Suprapubic skin (tissue), 4 donors: ENCODE results near the gene PGBD4.

Source experiments
- POLR2A ChIP-seq, 2 donors: fragments of 450-650 bp; IDR thresholded peaks; one replicate each; pipeline ENCODE4 v1.6.1; 2017; ENCODE audit warnings: antibody characterized with exemption in 2 of 2, mild to moderate bottlenecking in 2 of 2, moderate library complexity in 2 of 2
- POLR2AphosphoS5 ChIP-seq, 3 donors: sonication (generic); formaldehyde crosslinking; IDR thresholded peaks; one replicate each; pipeline ENCODE4 v1.6.1; 2017; ENCODE audit warnings: antibody characterized with exemption in 3 of 3
- TF ChIP-seq, protein P1 (sequence below), 2 donors: fragments of 200-600 bp in 1 of 2; fragments of 450-650 bp in 1 of 2; sonication (generic) in 1 of 2; IDR thresholded peaks; one replicate each; pipeline ENCODE4 v1.5.1; 2016 to 2019; ENCODE audit warnings: antibody characterized with exemption in 2 of 2, mild to moderate bottlenecking in 1 of 2, moderate library complexity in 1 of 2

DNA sequence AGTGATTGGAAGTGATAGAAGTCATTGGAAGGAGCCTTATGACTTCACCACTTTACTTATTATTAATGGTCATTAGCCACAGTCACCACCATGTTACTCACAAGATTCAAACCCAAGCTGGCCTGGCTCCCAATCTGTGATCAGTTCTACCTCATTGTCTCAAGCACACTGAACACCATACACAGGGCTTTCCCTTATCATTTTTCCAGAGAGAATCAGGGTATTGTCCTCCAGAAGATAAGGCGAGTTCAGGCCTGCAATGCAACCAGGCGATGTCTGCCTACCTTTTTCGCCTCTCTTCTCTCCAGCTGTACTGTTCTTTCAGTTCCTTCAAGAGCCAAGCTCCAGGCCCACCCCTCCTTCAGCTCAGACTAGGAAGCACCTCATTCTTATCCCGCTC lies 25.1 kb upstream of the PGBD4 start:
- TF ChIP-seq POLR2A (IDR thresholded peaks at IDR 0.05) (no peak), POLR2AphosphoS5 (IDR thresholded peaks at IDR 0.05) (no peak)
- TF ChIP-seq, protein P1, sequence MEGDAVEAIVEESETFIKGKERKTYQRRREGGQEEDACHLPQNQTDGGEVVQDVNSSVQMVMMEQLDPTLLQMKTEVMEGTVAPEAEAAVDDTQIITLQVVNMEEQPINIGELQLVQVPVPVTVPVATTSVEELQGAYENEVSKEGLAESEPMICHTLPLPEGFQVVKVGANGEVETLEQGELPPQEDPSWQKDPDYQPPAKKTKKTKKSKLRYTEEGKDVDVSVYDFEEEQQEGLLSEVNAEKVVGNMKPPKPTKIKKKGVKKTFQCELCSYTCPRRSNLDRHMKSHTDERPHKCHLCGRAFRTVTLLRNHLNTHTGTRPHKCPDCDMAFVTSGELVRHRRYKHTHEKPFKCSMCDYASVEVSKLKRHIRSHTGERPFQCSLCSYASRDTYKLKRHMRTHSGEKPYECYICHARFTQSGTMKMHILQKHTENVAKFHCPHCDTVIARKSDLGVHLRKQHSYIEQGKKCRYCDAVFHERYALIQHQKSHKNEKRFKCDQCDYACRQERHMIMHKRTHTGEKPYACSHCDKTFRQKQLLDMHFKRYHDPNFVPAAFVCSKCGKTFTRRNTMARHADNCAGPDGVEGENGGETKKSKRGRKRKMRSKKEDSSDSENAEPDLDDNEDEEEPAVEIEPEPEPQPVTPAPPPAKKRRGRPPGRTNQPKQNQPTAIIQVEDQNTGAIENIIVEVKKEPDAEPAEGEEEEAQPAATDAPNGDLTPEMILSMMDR (IDR thresholded peaks at IDR 0.05): no peak
